ENCODE measurements around the gene SNX22. TPM values are rescaled to one million over a fixed set of nuclear protein-coding genes. Genes with fewer than 3 reads are reported as not detected.

The SNX22 gene
- total RNA-seq, 2 experiments from 2014 or later, result 0.14 to 0.19 TPM

DNA sequence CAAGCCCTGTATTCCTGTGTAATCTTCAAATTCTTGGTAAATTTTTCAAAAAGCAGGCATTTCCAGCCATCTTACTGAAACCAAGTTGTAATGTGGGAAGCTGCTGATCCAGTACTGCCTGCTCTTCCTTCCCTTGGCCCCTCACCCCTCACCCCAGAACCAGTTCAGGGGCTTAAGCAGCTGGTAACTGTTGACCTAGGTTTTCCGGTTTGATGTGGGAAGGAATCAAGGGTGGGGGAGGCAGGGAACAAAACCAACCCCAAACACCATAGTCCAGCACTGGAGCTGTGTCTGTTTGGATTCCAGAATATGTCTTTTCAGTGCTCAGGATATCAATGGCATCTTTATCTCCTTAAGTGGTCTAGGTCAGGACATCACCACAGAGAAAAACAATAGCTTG lies 29.1 kb upstream of the SNX22 start:
- no peak for DNase-seq
- TF ChIP-seq, protein P1, sequence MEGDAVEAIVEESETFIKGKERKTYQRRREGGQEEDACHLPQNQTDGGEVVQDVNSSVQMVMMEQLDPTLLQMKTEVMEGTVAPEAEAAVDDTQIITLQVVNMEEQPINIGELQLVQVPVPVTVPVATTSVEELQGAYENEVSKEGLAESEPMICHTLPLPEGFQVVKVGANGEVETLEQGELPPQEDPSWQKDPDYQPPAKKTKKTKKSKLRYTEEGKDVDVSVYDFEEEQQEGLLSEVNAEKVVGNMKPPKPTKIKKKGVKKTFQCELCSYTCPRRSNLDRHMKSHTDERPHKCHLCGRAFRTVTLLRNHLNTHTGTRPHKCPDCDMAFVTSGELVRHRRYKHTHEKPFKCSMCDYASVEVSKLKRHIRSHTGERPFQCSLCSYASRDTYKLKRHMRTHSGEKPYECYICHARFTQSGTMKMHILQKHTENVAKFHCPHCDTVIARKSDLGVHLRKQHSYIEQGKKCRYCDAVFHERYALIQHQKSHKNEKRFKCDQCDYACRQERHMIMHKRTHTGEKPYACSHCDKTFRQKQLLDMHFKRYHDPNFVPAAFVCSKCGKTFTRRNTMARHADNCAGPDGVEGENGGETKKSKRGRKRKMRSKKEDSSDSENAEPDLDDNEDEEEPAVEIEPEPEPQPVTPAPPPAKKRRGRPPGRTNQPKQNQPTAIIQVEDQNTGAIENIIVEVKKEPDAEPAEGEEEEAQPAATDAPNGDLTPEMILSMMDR (IDR thresholded peaks at IDR 0.05), result no peak
- ATAC-seq (ENCODE audit: poor library complexity), result no peak
- peaks cover 88% of the 10 kb centered on the region for H3K36me3 ChIP-seq (ENCODE audit: insufficient read depth, low read length)
- Mint-ChIP-seq H3K9me3 (no peaks in the 10 kb centered on the region), H3K27ac (no peak overlapping the region), H3K36me3 (ENCODE audit: low read depth) (peaks cover 87% of the 10 kb centered on the region), H3K4me3 (no peak overlapping the region), H3K4me1 (ENCODE audit: low read depth) (no peaks in the 10 kb centered on the region), H3K27me3 (no peaks in the 10 kb centered on the region)
- H3K27me3 ChIP-seq (ENCODE audit: control insufficient read depth in 1 of 2, insufficient read depth in 2 of 2, low read length in 2 of 2), result no peaks in the 10 kb centered on the region
- intact Hi-C loops (cut with DNase I, micrococcal nuclease), result no loop called here
- H3K4me1 ChIP-seq (ENCODE audit: insufficient read depth, low read length), result no peaks in the 10 kb centered on the region
- H3K9me3 ChIP-seq (ENCODE audit: control insufficient read depth in 1 of 2, insufficient read depth in 1 of 2, low read length in 2 of 2), result no peaks in the 10 kb centered on the region
- POLR2A ChIA-PET, result interaction anchor here (1.0 kb wide), 1 partner anchor 31 kb away, joined by 3 read pairs; no protein-coding TSS in a partner anchor
- CTCF ChIA-PET, result interaction anchor here (1.5 kb wide), 1 partner anchor 31 kb away, joined by 5 read pairs; no protein-coding TSS in a partner anchor
- no peak overlapping the region for H3K4me3 ChIP-seq (ENCODE audit: low read length)
- no peak overlapping the region for H3K27ac ChIP-seq (ENCODE audit: low read depth in 1 of 2, low read length in 2 of 2)

DNA sequence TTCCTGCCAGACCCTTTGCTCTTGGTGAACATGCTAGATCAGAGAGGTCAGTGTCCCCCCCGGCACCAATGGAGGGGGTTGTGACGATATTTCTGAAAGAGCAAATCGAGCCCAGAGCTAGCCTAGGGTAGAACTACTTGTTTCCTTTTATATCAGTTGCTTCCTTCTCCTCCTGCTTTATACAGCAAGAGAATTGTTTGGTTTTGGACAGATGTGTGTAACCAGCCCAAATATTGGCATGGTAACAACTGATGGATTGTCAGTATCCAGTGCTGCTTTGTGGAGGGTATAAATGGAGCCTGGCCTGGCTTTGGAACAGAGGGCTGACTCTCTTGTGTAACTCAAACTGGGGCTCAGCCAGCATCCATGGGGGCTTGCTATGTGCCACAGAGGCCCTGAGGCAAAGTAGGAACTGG lies 28.6 kb upstream of the SNX22 start:
- intact Hi-C loops (cut with DNase I, micrococcal nuclease), result no loop called here
- TF ChIP-seq, protein P1 (IDR thresholded peaks at IDR 0.05), result no peak
- Histone ChIP-seq H3K36me3 (ENCODE audit: insufficient read depth, low read length) (peaks cover 88% of the 10 kb centered on the region), H3K27me3 (ENCODE audit: control insufficient read depth in 1 of 2, insufficient read depth in 2 of 2, low read length in 2 of 2) (no peaks in the 10 kb centered on the region), H3K4me3 (ENCODE audit: low read length) (no peak overlapping the region), H3K9me3 (ENCODE audit: control insufficient read depth in 1 of 2, insufficient read depth in 1 of 2, low read length in 2 of 2) (no peaks in the 10 kb centered on the region), H3K4me1 (ENCODE audit: insufficient read depth, low read length) (no peaks in the 10 kb centered on the region), H3K27ac (ENCODE audit: low read depth in 1 of 2, low read length in 2 of 2) (no peak overlapping the region)
- peaks cover 87% of the 10 kb centered on the region for H3K36me3 Mint-ChIP-seq (ENCODE audit: low read depth)
- ATAC-seq (ENCODE audit: poor library complexity), result no peak
- no peaks in the 10 kb centered on the region for H3K27me3 Mint-ChIP-seq
- no peaks in the 10 kb centered on the region for H3K4me1 Mint-ChIP-seq (ENCODE audit: low read depth)
- no peak overlapping the region for H3K27ac Mint-ChIP-seq
- POLR2A ChIA-PET, result no interaction called here
- H3K4me3 Mint-ChIP-seq, result no peak overlapping the region
- CTCF ChIA-PET, result interaction anchor here (0.6 to 1.5 kb wide), 2 partner anchors 9 to 30 kb away, joined by 3 to 5 read pairs; no protein-coding TSS in a partner anchor
- no peaks in the 10 kb centered on the region for H3K9me3 Mint-ChIP-seq
- no peak for DNase-seq

DNA sequence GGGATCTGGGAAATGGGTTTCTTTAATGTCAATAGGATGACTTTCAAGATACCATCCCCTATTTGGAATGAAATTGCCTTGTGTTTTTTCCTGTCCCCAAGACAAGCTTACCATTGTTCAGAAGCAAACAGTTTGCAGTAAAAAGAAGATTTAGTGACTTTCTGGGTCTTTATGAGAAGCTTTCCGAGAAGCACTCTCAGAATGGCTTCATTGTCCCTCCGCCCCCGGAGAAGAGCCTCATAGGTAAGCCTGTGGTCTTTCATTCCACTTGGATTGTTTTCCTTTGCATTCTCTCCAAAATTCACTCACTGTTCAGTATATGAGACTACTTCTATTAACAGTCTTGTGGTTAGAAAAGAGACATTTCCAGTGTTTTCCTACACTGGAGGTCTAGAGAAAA lies 25.6 kb upstream of the SNX22 start:
- Mint-ChIP-seq H3K36me3 (ENCODE audit: low read depth) (peaks cover 91% of the 10 kb centered on the region), H3K9me3 (no peaks in the 10 kb centered on the region), H3K27me3 (no peaks in the 10 kb centered on the region), H3K4me3 (no peak overlapping the region), H3K4me1 (ENCODE audit: low read depth) (no peaks in the 10 kb centered on the region), H3K27ac (no peak overlapping the region)
- H3K4me3 ChIP-seq (ENCODE audit: low read length), result no peak overlapping the region
- intact Hi-C loops (cut with DNase I, micrococcal nuclease), result no loop called here
- no peak overlapping the region for H3K27ac ChIP-seq (ENCODE audit: low read depth in 1 of 2, low read length in 2 of 2)
- no peaks in the 10 kb centered on the region for H3K4me1 ChIP-seq (ENCODE audit: insufficient read depth, low read length)
- ChIA-PET CTCF (interaction anchor here (0.7 kb wide), 1 partner anchor 156 kb away, joined by 4 read pairs; no protein-coding TSS in a partner anchor), POLR2A (interaction anchor here (1.1 kb wide), 1 partner anchor 29 kb away, joined by 3 read pairs; no protein-coding TSS in a partner anchor)
- H3K27me3 ChIP-seq (ENCODE audit: control insufficient read depth in 1 of 2, insufficient read depth in 2 of 2, low read length in 2 of 2), result no peaks in the 10 kb centered on the region
- H3K36me3 ChIP-seq (ENCODE audit: insufficient read depth, low read length), result peaks cover 89% of the 10 kb centered on the region
- TF ChIP-seq, protein P1 (IDR thresholded peaks at IDR 0.05), result no peak
- no peak for ATAC-seq (ENCODE audit: poor library complexity)
- H3K9me3 ChIP-seq (ENCODE audit: control insufficient read depth in 1 of 2, insufficient read depth in 1 of 2, low read length in 2 of 2), result no peaks in the 10 kb centered on the region
- no peak for DNase-seq

Data from CD4-positive, alpha-beta T cell (primary cell).